PC-9 (cell line): ENCODE measurements around the gene AGXT. TPM values are rescaled to one million over a fixed set of nuclear protein-coding genes. Genes with fewer than 3 reads are reported as not detected.

ENCODE experiments used
- BruUV-seq: library from RNA; stranded (reverse); fragments of 400-500 nt; replicated peaks from 2 replicates; lab custom pipeline; 2021; lab: Mats Ljungman, UMichigan
- CTCF ChIA-PET: fragments of 300-600 bp; sonication (Branson Sonifier 250); formaldehyde crosslinking; loops from one replicate; lab custom pipeline; 2022; ENCODE audit warnings: antibody characterized with exemption; lab: Charles Lee
- POLR2A ChIA-PET: fragments of 300-600 bp; sonication (Branson Sonifier 250); formaldehyde crosslinking; loops from one replicate; lab custom pipeline; 2022; ENCODE audit warnings: antibody characterized with exemption; ENCODE audit not compliant: unreplicated experiment; lab: Charles Lee
- DNase-seq, 2 experiments: peaks; one replicate each; pipeline versions ENCODE4 v3.0.0 to v3.0.0-alpha.2; 2015 to 2022; ENCODE audit warnings: mixed read lengths in 1 of 2
- H2AFZ ChIP-seq: fragments of 200-600 bp; sonication (generic); 2 replicates; pipeline ENCODE4 v1.8.1; 2017; ENCODE audit warnings: antibody characterized with exemption
- H3F3A ChIP-seq: fragments of 200-600 bp; sonication (generic); 2 replicates; pipeline ENCODE4 v1.8.1; 2017; ENCODE audit warnings: antibody characterized with exemption, mild to moderate bottlenecking, low read depth; ENCODE audit not compliant: insufficient read depth
- H3K27ac ChIP-seq: fragments of 200-600 bp; sonication (generic); 2 replicates; pipeline ENCODE4 v1.6.1; 2016; ENCODE audit warnings: mixed run types
- H3K27me3 ChIP-seq: fragments of 200-600 bp; sonication (generic); 2 replicates; pipeline ENCODE4 v1.6.1; 2016; ENCODE audit warnings: low read depth, mixed run types; ENCODE audit not compliant: insufficient read depth
- H3K36me3 ChIP-seq: fragments of 200-600 bp; sonication (generic); 2 replicates; pipeline ENCODE4 v1.6.1; 2016; ENCODE audit warnings: low read depth, mixed run types
- H3K4me1 ChIP-seq: fragments of 200-600 bp; sonication (generic); replicated peaks from 2 replicates; pipeline ENCODE4 v1.6.1; 2016; ENCODE audit warnings: mixed run types; ENCODE audit not compliant: insufficient read depth
- H3K4me2 ChIP-seq: fragments of 200-600 bp; sonication (generic); 2 replicates; pipeline ENCODE4 v1.6.1; 2017; ENCODE audit warnings: mixed run types
- H3K4me3 ChIP-seq: fragments of 200-600 bp; sonication (generic); 2 replicates; pipeline ENCODE4 v1.6.1; 2016; ENCODE audit warnings: mixed run types
- H3K79me2 ChIP-seq: fragments of 200-600 bp; sonication (generic); 2 replicates; pipeline ENCODE4 v1.6.1; 2017; ENCODE audit warnings: low read depth, mixed run types
- H3K9me2 ChIP-seq: fragments of 200-600 bp; sonication (generic); 2 replicates; pipeline ENCODE4 v1.8.1; 2017; ENCODE audit warnings: mild to moderate bottlenecking; ENCODE audit not compliant: insufficient read depth
- H3K9me3 ChIP-seq: fragments of 200-600 bp; sonication (generic); 2 replicates; pipeline ENCODE4 v1.8.1; 2016; ENCODE audit warnings: low read depth; ENCODE audit not compliant: insufficient read depth
- H4K20me1 ChIP-seq: fragments of 200-600 bp; sonication (generic); 2 replicates; pipeline ENCODE4 v1.8.1; 2017; ENCODE audit not compliant: insufficient read depth
- CTCF ChIP-seq: fragments of 200-600 bp; sonication (generic); conservative IDR thresholded peaks from 2 replicates; pipeline ENCODE4 v1.6.1; 2017; ENCODE audit warnings: mixed run types, antibody characterized with exemption, mild to moderate bottlenecking, moderate library complexity
- EZH2 ChIP-seq: fragments of 200-600 bp; sonication (generic); IDR thresholded peaks from 2 replicates; pipeline ENCODE4 v1.8.0; 2017; ENCODE audit warnings: antibody characterized with exemption, low read depth
- intact Hi-C: fragments of 100-400 bp; cut with micrococcal nuclease; formaldehyde crosslinking; loops from one replicate; pipeline ENCODE4 v1.10.0; 2022; ENCODE audit not compliant: unreplicated experiment
- total RNA-seq: library from RNA; stranded (reverse); gene quantifications from 2 replicates; pipeline ENCODE4 v1.2.3, GENCODE V29; 2021

Gene AGXT
- total RNA-seq, 1 experiment from 2014 or later, result not detected

- H3K4me1 ChIP-seq, result peaks cover 22% of the 10 kb centered on the region
- H3K27ac ChIP-seq, result no peak overlapping the region
- no peaks in the 10 kb centered on the region for H3K36me3 ChIP-seq
- peaks cover 12% of the 10 kb centered on the region; the same call in 1 of the 2 replicates for H3F3A ChIP-seq
- no peaks in the 10 kb centered on the region for H3K9me3 ChIP-seq
- ChIA-PET POLR2A (interaction anchor here (0.6 kb wide), 1 partner anchor 142 kb away, joined by 6 read pairs; no protein-coding TSS in a partner anchor), CTCF (no interaction called here)
- H4K20me1 ChIP-seq, result no peaks in the 10 kb centered on the region
- TF ChIP-seq EZH2 (no peak), CTCF (no peak)
- no peak for DNase-seq
- BruUV-seq, result no TSS peak
- no peak overlapping the region for H3K4me3 ChIP-seq
- no peak overlapping the region for H3K4me2 ChIP-seq
- H2AFZ ChIP-seq, result no peak overlapping the region
- H3K9me2 ChIP-seq, result no peaks in the 10 kb centered on the region
- intact Hi-C loops, result no loop called here
- no peaks in the 10 kb centered on the region for H3K79me2 ChIP-seq
- no peaks in the 10 kb centered on the region for H3K27me3 ChIP-seq
Observed at GRCh38 chr2:240903191-240904060, 34.8 kb downstream of the AGXT start.

GRCh38 chr2:240904216-240905175 is 35.9 kb downstream of the AGXT start:
- H3K79me2 ChIP-seq, result no peaks in the 10 kb centered on the region
- intact Hi-C loops, result no loop called here
- no peak for DNase-seq
- no TSS peak for BruUV-seq
- no peak overlapping the region for H3K27ac ChIP-seq
- H3K36me3 ChIP-seq, result no peaks in the 10 kb centered on the region
- H4K20me1 ChIP-seq, result no peaks in the 10 kb centered on the region
- H3F3A ChIP-seq, result 0 out of 2 replicates have a peak, but pooled peaks cover 1% of the 10 kb centered on the region
- no peak for TF ChIP-seq CTCF
- TF ChIP-seq EZH2, result no peak
- H3K4me2 ChIP-seq, result no peak overlapping the region
- no peaks in the 10 kb centered on the region for H3K27me3 ChIP-seq
- no peak overlapping the region for H3K4me3 ChIP-seq
- H3K4me1 ChIP-seq, result peaks cover 16% of the 10 kb centered on the region
- H2AFZ ChIP-seq, result no peak overlapping the region
- H3K9me3 ChIP-seq, result no peaks in the 10 kb centered on the region
- POLR2A ChIA-PET, result no interaction called here
- H3K9me2 ChIP-seq, result no peaks in the 10 kb centered on the region
- CTCF ChIA-PET, result no interaction called here

GRCh38 chr2:240905176-240905781 is 36.7 kb downstream of the AGXT start:
- Histone ChIP-seq H3K9me3 (no peaks in the 10 kb centered on the region), H3K9me2 (no peaks in the 10 kb centered on the region), H3K4me3 (no peak overlapping the region), H3K79me2 (no peaks in the 10 kb centered on the region), H3K4me2 (no peak overlapping the region), H3K27ac (no peak overlapping the region), H3K27me3 (no peaks in the 10 kb centered on the region), H3K36me3 (no peaks in the 10 kb centered on the region), H4K20me1 (no peaks in the 10 kb centered on the region), H3F3A (no peaks in the 10 kb centered on the region), H3K4me1 (peaks cover 15% of the 10 kb centered on the region), H2AFZ (no peak overlapping the region)
- no TSS peak for BruUV-seq
- TF ChIP-seq EZH2, result no peak
- CTCF ChIA-PET, result no interaction called here
- intact Hi-C loops, result no loop called here
- peak in 1 of 2 experiments; percentile 66 for DNase-seq
- POLR2A ChIA-PET, result interaction anchor here (1.1 kb wide), 1 partner anchor 9 kb away, joined by 12 read pairs; no protein-coding TSS in a partner anchor
